ENCODE results near the gene PPFIBP1. TPM values are rescaled to one million over a fixed set of nuclear protein-coding genes. Genes with fewer than 3 reads are reported as not detected.
"Not testable (repeated sequence)": the region's sequence is repeated elsewhere in the genome, so short reads cannot be mapped to it uniquely, and the experiment has no call there.

The PPFIBP1 gene
- total and polyA plus RNA-seq, 2 of the 13 experiments (the other 11 are each of a cell fraction or from before 2014, with no cell fraction given) = 16.2 to 21.8 TPM

GRCh38 chr12:27635349-27635972, 111.5 kb downstream of the PPFIBP1 start:
- Histone ChIP-seq H3K79me2 (ENCODE audit: insufficient read depth, low read length) (no peaks in the 10 kb centered on the region), H3K4me3 (replicated peaks in 1 of 3; ENCODE audit: insufficient read depth in 1 of 3, low read depth in 2 of 3, low read length in 3 of 3) (no peak overlapping the region), H3K27ac (ENCODE audit: extremely low read length, insufficient read depth, low read length) (no peak overlapping the region), H3K36me3 (replicated peaks in 1 of 2; ENCODE audit: control insufficient read depth in 1 of 2, insufficient read depth in 2 of 2, low read length in 2 of 2) (0 out of 5 replicates have a peak, but pooled peaks cover 0 to 3% of the 10 kb centered on the region in 2 experiments), H4K20me1 (ENCODE audit: insufficient read depth, low read length) (no peaks in the 10 kb centered on the region), H3K27me3 (ENCODE audit: control insufficient read depth in 1 of 2, insufficient read depth in 2 of 2, low read length in 2 of 2) (no peaks in the 10 kb centered on the region), H3K4me1 (ENCODE audit: insufficient read depth, low read length) (peaks cover 19% of the 10 kb centered on the region), H2AFZ (ENCODE audit: low read length) (no peak overlapping the region), H3K9ac (ENCODE audit: insufficient read depth, low read depth, low read length) (no peak overlapping the region), H3K9me3 (ENCODE audit: low read length) (no peaks in the 10 kb centered on the region), H3K4me2 (ENCODE audit: low read depth, low read length) (no peak overlapping the region)
- in situ Hi-C loops (cut with HindIII; ENCODE audit: extremely low pct_ligation_motif_present, low pct_unique_long_range_greater_than_20kb) = no loop called here
- CTCF ChIA-PET (ENCODE audit: low intra/inter-chr PET ratio, low total read pairs) = interaction anchor here (1.6 to 1.9 kb wide), 2 partner anchors 200 to 211 kb away, joined by 9 to 11 read pairs; no protein-coding TSS in a partner anchor
- BruUV-seq (replicated peaks) = no TSS peak
- no peak for TF ChIP-seq SP2 (CRISPR knock-in tag; IDR thresholded peaks at IDR 0.05)
- TF ChIP-seq ATF4 (CRISPR knock-in tag; IDR thresholded peaks at IDR 0.05) = peak in 1 of 2 experiments; percentile 72; a peak in 2 of 4 replicates
- peak; percentile 72; the same call in 1 of the 2 replicates for TF ChIP-seq SMC3 (IDR thresholded peaks at IDR 0.05; ENCODE audit: low read length)
- TF ChIP-seq GATAD2A (CRISPR knock-in tag; IDR thresholded peaks at IDR 0.05) = 0 out of 2 replicates have a peak, but pooled peaks have one; percentile 15
- TF ChIP-seq, protein P1, sequence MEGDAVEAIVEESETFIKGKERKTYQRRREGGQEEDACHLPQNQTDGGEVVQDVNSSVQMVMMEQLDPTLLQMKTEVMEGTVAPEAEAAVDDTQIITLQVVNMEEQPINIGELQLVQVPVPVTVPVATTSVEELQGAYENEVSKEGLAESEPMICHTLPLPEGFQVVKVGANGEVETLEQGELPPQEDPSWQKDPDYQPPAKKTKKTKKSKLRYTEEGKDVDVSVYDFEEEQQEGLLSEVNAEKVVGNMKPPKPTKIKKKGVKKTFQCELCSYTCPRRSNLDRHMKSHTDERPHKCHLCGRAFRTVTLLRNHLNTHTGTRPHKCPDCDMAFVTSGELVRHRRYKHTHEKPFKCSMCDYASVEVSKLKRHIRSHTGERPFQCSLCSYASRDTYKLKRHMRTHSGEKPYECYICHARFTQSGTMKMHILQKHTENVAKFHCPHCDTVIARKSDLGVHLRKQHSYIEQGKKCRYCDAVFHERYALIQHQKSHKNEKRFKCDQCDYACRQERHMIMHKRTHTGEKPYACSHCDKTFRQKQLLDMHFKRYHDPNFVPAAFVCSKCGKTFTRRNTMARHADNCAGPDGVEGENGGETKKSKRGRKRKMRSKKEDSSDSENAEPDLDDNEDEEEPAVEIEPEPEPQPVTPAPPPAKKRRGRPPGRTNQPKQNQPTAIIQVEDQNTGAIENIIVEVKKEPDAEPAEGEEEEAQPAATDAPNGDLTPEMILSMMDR (CRISPR knock-in tag; IDR thresholded peaks at IDR 0.05) = peak; percentile 75
- TF ChIP-seq STAG1 (CRISPR knock-in tag; IDR thresholded peaks at IDR 0.05) = peak; percentile 82
- TF ChIP-seq NR2F6 (IDR thresholded peaks at IDR 0.05) = no peak
- no peak for TF ChIP-seq NR2F6 (CRISPR knock-in tag; IDR thresholded peaks at IDR 0.05)
- peak; percentile 58 for TF ChIP-seq ZNF652 (CRISPR knock-in tag; IDR thresholded peaks at IDR 0.05; ENCODE audit: borderline replicate concordance, low read depth)
- 0 out of 2 replicates have a peak, but pooled peaks have one; percentile 41 for TF ChIP-seq MIXL1 (CRISPR knock-in tag; IDR thresholded peaks at IDR 0.05)
- TF ChIP-seq PPARG (CRISPR knock-in tag; conservative IDR thresholded peaks at IDR 0.05) = 0 out of 2 replicates have a peak, but pooled peaks have one; percentile 26
- no peak for TF ChIP-seq KAT2B (IDR thresholded peaks at IDR 0.05; ENCODE audit: borderline replicate concordance, low read depth, low read length)
- peak; percentile 45 for TF ChIP-seq CEBPG (CRISPR knock-in tag; IDR thresholded peaks at IDR 0.05)
- TF ChIP-seq DDIT3 (CRISPR knock-in tag; IDR thresholded peaks at IDR 0.05) = no peak
- no peak for TF ChIP-seq ZNF644 (CRISPR knock-in tag; IDR thresholded peaks at IDR 0.05; ENCODE audit: low read depth)
- TF ChIP-seq ZNF17 (CRISPR knock-in tag; IDR thresholded peaks at IDR 0.05) = no peak
- peak; percentile 63 for TF ChIP-seq RAD21 (CRISPR knock-in tag; IDR thresholded peaks at IDR 0.05)
- TF ChIP-seq ZNF251 (CRISPR knock-in tag; IDR thresholded peaks at IDR 0.05) = no peak
- 68% methylated on average over 7 of the region's 7 CpGs for WGBS (ENCODE audit: low lambda C conversion rate)
- POLR2A ChIA-PET = no interaction called here
- ATAC-seq (no peak), DNase-seq (ENCODE audit: low spot score) (peak; percentile 44), FAIRE-seq (peak; percentile 50)
- intact Hi-C loops (cut with micrococcal nuclease; ENCODE audit: unreplicated experiment) = loop anchor here (1.0 to 5.0 kb wide), 4 partner anchors 88 to 303 kb away; partner anchors contain the start of genes BMAL2 and PPFIBP1

- H3K79me2 ChIP-seq (ENCODE audit: insufficient read depth, low read length); DNase-seq (ENCODE audit: low spot score); H3K9ac ChIP-seq (ENCODE audit: insufficient read depth, low read depth, low read length); H3K27ac ChIP-seq (ENCODE audit: extremely low read length, insufficient read depth, low read length); H3K36me3 ChIP-seq (replicated peaks in 1 of 2; ENCODE audit: control insufficient read depth in 1 of 2, insufficient read depth in 2 of 2, low read length in 2 of 2); H3K27me3 ChIP-seq (ENCODE audit: control insufficient read depth in 1 of 2, insufficient read depth in 2 of 2, low read length in 2 of 2); POLR2A ChIA-PET; H2AFZ ChIP-seq (ENCODE audit: low read length); BruUV-seq (replicated peaks); ATAC-seq; H3K9me3 ChIP-seq (ENCODE audit: low read length); H4K20me1 ChIP-seq (ENCODE audit: insufficient read depth, low read length); FAIRE-seq; H3K4me2 ChIP-seq (ENCODE audit: low read depth, low read length); in situ Hi-C loops (cut with HindIII; ENCODE audit: extremely low pct_ligation_motif_present, low pct_unique_long_range_greater_than_20kb); H3K4me3 ChIP-seq (replicated peaks in 1 of 3; ENCODE audit: insufficient read depth in 1 of 3, low read depth in 2 of 3, low read length in 3 of 3): not testable (repeated sequence)
- peaks cover 23% of the 10 kb centered on the region for H3K4me1 ChIP-seq (ENCODE audit: insufficient read depth, low read length)
- CTCF ChIA-PET (ENCODE audit: low intra/inter-chr PET ratio, low total read pairs) = interaction anchor here (1.9 kb wide), 1 partner anchor 212 kb away, joined by 9 read pairs; no protein-coding TSS in a partner anchor
- intact Hi-C loops (cut with micrococcal nuclease; ENCODE audit: unreplicated experiment) = loop anchor here (5.0 kb wide), 2 partner anchors 89 to 304 kb away; partner anchors contain the start of gene BMAL2
- WGBS (ENCODE audit: low lambda C conversion rate) = 96% methylated on average over 4 of the region's 4 CpGs
These were observed 112.6 kb downstream of the PPFIBP1 start for GRCh38 chr12:27636569-27636968.
